ENCODE measurements around the gene PLPP4. TPM values are rescaled to one million over a fixed set of nuclear protein-coding genes. Genes with fewer than 3 reads are reported as not detected.

PLPP4 gene
- total RNA-seq, 1 donor from 2014 or later, result not detected

- intact Hi-C loops (cut with micrococcal nuclease), result no loop called here
Measured at GRCh38 chr10:120514959-120515358, 57.9 kb downstream of the PLPP4 start.

- intact Hi-C loops (cut with micrococcal nuclease), result no loop called here
Measured at GRCh38 chr10:120515741-120516140, 58.7 kb downstream of the PLPP4 start.

- intact Hi-C loops (cut with micrococcal nuclease), result no loop called here
Measured at GRCh38 chr10:120516426-120516825, 59.4 kb downstream of the PLPP4 start.

DNA sequence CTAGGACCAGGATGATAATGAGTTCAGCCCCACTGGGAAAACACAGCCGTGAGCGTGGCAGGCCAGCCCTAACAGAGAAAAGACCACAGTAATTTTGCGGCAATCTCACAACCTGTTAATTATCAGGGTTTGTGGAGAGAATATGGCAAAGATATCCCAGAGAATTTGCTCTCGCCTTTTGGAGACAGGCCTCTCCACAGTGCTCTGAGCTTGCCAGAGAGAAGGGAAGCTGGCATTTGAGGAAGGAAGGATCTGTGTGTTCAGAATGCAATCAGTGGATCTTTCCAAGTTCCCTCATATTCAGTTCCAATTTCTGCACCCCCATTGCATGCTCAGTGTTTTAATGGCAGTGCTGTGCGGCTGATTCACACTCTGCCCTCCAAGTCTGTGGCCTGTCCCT, 60.2 kb downstream of the PLPP4 start:
- intact Hi-C loops (cut with micrococcal nuclease), result no loop called here

- intact Hi-C loops (cut with micrococcal nuclease), result no loop called here
Measured at GRCh38 chr10:120517881-120518484, 61.0 kb downstream of the PLPP4 start.

DNA sequence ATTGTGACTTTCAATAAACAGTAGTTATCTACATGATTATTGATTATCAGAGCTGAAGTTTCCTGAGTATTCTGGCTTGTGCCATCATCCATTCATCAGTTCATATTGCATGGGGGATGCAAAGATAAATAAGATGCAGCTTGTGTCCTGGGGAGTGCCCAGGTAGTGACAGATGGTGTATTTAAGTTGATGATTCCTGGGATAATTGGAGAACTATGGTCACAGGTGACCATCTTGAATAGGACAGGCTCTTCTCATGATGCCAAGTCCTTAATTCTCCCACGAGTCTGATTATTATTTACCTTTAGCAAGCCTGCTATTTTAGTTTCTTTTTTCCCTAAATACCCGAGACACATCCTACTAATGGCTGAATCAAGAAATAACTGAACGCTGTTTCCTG, 64.9 kb downstream of the PLPP4 start:
- intact Hi-C loops (cut with micrococcal nuclease), result no loop called here

GRCh38 chr10:120527691-120528090, 70.7 kb downstream of the PLPP4 start:
- intact Hi-C loops (cut with micrococcal nuclease), result no loop called here

GRCh38 chr10:120530699-120531098, 73.7 kb downstream of the PLPP4 start:
- intact Hi-C loops (cut with micrococcal nuclease), result no loop called here

DNA sequence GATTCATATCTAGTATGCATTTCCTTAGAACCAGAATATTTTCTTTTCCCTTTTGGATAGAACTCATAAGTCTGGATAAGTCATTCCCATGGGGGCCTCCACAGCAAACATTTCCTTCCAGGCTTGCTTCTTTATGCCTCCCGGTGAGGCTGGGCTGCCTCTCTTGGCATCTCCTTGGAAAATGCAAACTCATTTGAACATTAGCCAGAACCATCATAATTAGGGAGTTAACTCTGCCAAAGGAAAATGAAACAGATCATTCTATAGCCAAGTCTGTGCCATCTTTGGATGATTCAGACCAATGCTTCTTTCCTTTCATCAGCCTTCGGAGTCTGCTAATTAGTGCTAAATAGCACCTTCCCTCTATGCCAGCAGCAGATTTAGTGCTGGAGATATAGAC, 81.1 kb downstream of the PLPP4 start:
- intact Hi-C loops (cut with micrococcal nuclease), result no loop called here

- intact Hi-C loops (cut with micrococcal nuclease), result no loop called here
Measured at GRCh38 chr10:120539076-120539475, 82.0 kb downstream of the PLPP4 start.

DNA sequence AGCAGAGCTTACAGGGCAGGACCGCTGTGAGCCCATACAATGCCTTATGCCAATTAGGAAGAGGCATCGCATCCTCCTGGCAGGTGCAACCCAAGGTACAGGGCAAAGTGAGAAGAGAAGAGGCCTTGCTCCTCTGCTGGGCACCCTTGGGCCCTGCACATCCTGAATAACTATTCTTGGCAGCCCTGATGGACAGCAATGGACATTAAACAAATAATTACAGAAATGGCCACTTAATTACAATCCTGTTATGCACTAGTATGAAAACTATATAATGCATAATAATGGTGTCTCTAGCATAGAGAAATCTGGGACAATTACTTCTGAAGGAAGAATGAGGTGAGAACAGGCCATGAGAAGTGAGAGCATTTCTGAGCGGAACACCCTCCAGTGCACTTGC, 83.5 kb downstream of the PLPP4 start:
- intact Hi-C loops (cut with micrococcal nuclease), result no loop called here

- intact Hi-C loops (cut with micrococcal nuclease), result no loop called here
Measured at GRCh38 chr10:120541984-120542383, 85.0 kb downstream of the PLPP4 start.

GRCh38 chr10:120542591-120542990, 85.6 kb downstream of the PLPP4 start:
- intact Hi-C loops (cut with micrococcal nuclease), result no loop called here

DNA sequence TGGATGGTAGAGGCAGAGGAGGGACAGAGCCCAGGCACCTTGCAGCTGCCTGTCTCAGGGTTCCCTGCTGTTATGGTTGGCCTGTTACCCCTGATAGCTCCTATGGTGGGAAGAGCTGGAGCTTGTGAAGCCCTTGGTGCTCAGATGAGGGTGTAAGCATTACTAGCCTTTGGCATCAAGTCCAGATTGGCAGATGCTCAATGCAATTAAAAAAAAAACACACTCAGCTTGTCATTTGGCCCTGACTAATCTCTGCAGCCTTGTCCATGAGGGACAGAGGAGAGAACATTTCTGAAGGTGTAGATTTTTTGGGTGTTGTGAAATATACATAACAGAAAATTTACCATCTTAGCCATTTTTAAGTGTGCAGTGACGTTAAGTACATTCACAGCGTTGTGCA, 86.3 kb downstream of the PLPP4 start:
- intact Hi-C loops (cut with micrococcal nuclease), result no loop called here

DNA sequence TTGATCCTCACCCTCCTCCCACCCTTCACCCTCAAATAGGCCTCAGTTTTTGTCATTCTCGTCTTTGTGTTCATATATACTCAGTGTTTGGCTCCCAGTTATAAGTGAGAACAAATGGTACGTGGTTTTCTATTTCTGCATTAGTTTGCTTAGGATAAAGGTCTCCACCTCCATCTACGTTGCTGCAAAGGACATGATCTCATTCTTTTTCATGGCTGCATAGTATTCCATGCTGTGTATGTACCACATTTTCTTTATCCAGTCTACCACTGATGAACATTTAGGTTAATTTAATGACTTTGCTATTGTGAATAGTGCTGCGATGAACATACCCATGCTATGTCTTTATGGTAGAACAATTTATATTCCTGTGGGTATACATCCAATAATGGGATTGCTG, 91.2 kb downstream of the PLPP4 start:
- intact Hi-C loops (cut with micrococcal nuclease), result no loop called here

- intact Hi-C loops (cut with micrococcal nuclease), result no loop called here
Measured at GRCh38 chr10:120552262-120552661, 95.2 kb downstream of the PLPP4 start.

- intact Hi-C loops (cut with micrococcal nuclease), result no loop called here
Measured at GRCh38 chr10:120553911-120554310, 96.9 kb downstream of the PLPP4 start.

DNA sequence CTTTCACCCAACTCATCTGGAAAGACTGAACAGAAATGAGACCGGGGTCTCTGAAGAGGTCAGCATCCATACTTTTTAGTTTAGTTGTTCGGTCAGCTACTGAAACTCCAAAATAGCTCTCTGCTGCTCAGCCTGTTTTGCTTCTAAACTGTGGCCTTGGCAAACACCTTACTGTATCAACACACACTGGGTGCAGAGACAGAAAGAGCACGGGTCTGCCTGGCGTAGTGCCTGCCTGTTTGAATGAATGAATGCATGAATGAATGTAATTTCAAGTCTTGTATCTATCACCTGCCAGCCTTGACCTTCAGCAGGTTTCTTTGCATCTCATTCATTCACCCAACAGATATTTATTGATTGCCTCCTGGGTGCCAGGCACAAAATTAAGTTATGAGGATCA, 98.4 kb downstream of the PLPP4 start:
- intact Hi-C loops (cut with micrococcal nuclease), result no loop called here

GRCh38 chr10:120555842-120556532, 99.0 kb downstream of the PLPP4 start:
- intact Hi-C loops (cut with micrococcal nuclease), result no loop called here

DNA sequence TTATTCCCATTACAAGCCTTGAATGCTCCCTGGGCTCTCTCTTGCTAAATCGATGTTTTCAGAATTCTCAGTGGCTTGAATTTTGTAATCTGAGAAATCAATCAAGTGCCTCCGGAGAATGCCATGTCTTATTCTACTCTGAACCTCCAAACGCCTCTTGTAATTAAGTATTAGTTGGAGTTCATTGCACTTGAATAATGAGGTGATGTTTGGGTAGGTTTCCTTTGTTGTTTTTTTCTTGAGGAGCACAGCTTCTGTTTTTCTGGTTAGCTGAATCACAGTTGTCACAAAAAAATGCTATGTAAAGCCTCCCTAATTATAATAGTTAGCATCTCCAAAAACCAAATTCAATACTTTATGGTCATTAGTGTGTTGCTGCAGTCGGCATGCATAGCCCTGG, 100.3 kb downstream of the PLPP4 start:
- intact Hi-C loops (cut with micrococcal nuclease), result no loop called here

GRCh38 chr10:120559800-120560199, 102.8 kb downstream of the PLPP4 start:
- intact Hi-C loops (cut with micrococcal nuclease), result no loop called here

DNA sequence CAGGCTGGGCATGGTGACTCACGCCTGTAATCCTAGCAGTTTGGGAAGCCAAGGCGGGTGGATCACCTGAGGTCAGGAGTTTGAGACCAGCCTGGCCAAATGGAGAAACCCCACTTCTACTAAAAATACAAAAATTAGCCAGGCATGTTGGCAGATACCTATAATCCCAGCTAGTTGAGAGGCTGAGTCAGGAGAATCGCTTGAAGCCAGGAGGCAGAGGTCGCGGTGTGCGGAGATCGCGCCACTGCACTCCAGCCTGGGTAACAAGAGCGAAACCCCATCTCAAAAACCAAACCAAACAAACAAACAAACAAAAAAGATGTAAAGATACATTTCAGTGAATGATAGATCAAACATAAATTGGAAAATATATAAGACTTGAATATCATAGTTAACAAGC, 105.9 kb downstream of the PLPP4 start:
- intact Hi-C loops (cut with micrococcal nuclease), result no loop called here

GRCh38 chr10:120570418-120570817, 113.4 kb downstream of the PLPP4 start:
- intact Hi-C loops (cut with micrococcal nuclease), result no loop called here

Data from T-helper 1 cell treated with Interleukin-12 subunit alpha and Interleukin-12 subunit beta and Interleukin-4 antibody, amounts not matched to agents 30 ng/mL and 1 ng/mL, for 36 hours (primary cell).